Stimulated activated CD8-positive, alpha-beta memory T cell treated with anti-CD3 and anti-CD28 coated beads, Interleukin-2, amount 100 ng/mL, for 48 hours (primary cell): ENCODE measurements around the gene CLCA2.

Experiments
- DNase-seq, 2 donors: peaks; one replicate each; pipeline ENCODE4 v3.0.0-alpha.2; 2020; ENCODE audit warnings: low read depth in 2 of 2

CLCA2 gene

DNA sequence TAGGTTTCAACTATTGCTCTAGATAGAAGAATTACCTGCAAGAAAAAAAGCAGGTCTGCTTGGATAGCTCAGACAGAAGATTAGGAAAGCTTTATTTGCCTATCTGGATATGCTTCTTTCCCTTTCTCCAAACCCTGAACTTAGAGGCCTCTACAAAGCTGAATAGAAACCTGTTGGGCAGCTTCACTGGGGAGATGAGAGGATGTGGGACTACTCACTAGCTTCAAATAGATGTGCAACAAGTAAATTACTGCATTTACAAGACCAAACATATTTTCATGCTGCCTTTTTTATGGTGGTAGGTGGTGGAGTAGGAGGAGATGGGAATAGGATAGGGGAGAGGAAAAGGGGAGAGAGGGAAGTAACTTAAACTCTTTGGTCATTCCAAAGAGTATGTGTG lies 6.4 kb downstream of the CLCA2 start:
- DNase-seq, result no peak

DNA sequence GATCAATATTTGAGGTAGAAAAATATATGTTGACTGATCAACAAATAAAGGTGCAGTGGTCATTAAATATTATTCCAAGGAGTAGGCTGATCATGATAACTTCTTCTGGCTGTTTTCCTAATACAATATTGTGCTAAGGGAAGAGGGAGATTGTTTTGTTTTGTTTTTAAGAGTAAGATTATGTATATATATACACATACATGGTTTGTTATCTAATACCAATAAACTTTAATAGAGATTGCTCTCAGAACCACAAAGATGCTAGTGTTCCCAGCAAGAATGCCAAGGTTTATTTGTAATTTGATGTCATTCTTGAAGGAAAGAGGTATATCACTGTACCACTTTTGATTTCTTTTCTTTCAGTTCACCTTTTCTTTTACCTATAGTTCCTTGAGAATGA lies 10.1 kb downstream of the CLCA2 start:
- no peak for DNase-seq

DNA sequence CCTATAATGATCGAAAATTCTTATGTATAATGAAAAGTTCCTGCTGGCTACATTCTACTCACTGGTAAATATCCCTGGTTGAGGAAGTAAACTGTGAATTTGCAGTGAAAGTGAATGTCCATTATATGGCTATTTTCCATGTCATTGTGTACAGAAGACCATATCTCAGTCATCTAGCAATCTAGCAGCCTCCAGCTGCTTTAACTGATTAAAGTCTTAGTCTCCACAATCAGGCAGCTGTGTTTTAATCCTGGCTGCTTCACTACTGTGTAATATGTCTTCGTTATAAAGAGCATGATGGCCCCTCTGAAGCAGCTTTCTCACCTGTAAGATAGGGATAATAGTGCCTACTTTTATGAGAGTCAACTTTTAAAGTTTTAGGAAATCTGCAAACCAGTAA lies 11.4 kb downstream of the CLCA2 start:
- DNase-seq, result no peak

DNA sequence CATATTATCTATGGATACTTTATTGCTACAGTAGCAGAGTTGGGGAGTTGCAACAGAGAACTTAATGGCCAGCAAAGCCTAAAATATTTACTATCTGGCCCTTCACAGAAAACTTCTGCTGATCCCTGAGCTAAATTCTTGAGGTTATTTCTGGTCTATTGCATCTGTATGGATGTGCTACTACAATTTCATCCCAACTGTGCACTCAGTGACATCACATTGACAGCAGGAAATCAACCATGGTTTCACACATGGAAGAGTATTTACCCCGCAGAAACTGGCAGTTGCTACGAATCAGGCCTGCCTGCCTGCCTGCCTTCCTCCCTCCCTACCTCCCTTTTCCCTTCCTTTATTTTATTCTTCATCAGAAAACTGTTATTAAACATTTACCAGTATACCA lies 12.1 kb downstream of the CLCA2 start:
- DNase-seq, result no peak

DNA sequence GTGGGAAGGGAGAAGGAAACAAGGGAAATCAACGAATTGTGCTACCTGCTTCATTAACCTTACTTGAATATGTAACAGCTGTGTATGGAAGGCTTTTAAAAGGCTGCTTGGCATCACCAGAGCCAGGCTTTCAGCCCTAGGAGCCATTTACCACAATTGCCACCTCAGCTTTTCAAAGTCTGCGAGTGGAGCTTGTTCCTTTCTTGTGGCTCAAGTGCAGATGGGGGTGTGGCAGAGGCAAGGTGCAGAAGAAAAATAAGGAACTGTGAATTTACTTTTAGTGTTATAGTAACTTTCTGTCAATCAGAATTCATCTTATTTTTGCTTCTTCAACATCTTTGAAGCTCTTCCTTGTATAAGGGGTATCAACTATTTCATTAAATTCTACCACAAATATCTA lies 17.6 kb downstream of the CLCA2 start:
- DNase-seq, result no peak

DNA sequence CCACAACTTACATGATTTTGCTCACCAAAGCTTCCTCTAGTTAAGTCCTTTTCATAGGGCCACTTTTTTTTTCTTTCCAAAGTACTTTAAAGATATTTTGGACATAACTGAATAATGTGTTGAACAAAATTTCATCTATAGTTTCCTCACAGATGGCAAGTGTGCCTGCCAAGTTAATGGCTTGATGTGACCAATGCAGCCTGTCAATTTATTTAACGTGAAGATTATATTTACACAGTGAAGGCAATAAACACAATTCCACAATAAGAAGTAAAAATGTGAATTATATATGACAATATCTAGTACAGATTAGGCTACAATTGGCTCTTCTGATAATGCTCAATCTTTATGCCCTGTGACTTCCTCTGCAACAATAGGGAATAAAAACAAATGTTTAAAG lies 18.0 kb downstream of the CLCA2 start:
- no peak for DNase-seq

DNA sequence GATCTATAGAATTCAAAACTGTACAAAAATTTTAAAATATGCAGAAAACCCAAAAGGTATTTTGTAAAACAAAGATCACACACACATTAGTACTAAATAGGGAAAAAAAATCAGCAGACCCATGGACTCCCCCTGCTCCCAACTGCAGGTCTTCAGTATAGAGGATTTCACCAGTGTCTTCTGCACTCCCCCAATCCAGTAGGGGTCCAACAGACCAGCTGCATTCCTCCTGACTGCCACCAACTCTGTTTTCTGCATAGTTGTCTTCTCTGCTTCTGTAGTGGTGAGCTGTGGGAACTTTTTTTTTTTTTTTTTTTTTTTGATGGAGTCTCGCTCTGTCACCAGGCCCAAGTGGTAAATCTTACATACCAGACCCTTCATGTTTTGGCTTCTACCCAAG lies 21.9 kb downstream of the CLCA2 start:
- no peak for DNase-seq

DNA sequence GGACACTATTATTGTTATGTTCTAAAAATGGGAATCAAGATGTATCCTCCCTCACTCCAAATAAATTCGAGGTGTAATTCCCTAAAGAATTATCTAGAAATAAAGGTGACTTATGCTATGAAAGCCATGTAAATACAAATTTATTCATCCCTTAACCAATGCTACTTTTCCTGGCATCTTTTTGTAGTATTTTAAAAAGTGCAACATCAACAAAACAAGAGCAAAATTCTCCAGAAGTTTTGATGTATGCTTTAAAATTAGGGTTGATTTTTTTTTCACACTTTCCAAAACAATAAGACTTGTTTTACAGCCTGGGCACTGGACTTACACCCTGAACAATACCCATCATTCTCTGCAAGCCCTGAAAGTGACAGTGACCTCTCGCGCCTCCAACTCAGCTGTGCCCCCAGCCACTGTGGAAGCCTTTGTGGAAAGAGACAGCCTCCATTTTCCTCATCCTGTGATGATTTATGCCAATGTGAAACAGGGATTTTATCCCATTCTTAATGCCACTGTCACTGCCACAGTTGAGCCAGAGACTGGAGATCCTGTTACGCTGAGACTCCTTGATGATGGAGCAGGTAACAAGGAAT lies 23.3 kb downstream of the CLCA2 start:
- no peak for DNase-seq

DNA sequence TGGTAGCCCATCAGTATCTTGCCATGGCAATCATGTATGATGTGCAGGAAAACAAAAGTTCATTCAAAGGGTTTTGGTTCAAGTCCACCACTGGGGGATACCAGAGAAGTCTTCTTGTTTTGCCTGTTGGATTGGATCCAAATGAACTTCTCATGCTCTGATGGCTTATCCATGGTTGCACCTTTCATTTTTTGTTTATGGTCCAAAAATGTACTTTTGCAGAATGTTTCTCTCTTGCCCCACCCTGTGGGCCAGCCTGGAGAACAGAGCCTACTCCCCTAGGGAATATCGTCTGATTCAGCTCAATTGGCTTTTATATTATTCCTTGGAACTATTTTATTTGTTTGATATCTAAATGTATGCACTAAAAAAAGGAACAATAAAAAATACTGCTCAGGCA lies 24.7 kb downstream of the CLCA2 start:
- no peak for DNase-seq

DNA sequence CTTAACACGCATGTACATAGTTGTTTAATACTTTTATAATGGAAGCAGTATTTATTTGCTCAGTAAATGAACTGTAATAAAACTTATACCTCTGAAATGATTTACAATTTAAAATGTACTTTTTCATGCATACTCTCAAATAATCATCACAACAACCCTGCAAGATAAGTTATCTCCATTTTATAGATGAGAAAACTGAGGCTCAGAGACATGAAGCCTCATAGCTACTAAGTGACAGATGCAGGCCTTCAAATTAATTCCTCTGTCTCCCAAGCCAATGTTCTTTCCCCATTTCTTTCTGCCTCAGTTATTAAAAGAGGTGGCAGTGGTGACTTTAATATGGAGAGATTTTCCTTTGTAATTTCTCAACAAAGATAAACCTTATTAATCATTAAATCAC lies 25.1 kb downstream of the CLCA2 start:
- no peak for DNase-seq

DNA sequence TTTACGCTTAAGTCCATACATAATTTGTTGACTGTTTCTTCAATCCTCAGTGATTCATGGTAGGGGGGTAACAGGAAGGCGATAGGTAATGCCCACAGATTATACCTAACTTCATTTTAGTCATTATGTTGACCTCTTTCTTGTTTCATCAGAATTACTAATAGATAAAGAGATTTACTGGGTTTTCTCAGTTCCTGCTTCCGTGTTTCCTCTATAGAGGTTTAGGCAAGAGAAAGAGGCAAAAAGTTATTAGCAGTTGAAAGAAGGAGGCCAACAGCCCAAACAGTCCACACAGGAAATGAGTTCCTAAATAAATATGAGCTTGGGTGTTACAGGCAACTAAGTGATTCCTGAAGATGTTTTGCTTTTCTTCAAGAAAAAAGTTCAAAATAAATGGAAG lies 26.9 kb downstream of the CLCA2 start:
- no peak for DNase-seq

DNA sequence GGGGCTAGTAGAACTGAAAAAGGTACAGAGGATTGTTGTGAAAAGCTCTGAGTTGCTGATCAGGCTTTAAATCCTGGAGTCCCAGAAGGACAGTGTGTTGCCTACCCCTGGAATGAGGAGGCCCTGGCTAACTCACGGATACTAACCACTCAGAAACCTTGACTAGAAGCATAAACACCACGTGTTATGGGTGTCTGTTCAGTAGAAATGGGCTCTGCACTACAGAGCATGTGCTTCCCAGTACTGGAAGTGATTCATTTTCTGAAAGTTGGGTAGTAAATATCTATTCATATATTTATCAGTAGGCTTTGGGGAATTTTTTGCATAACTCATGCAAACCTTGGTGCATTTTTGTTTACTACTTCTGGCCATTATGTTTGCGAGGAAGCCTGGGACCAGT lies 29.7 kb downstream of the CLCA2 start:
- DNase-seq, result no peak

DNA sequence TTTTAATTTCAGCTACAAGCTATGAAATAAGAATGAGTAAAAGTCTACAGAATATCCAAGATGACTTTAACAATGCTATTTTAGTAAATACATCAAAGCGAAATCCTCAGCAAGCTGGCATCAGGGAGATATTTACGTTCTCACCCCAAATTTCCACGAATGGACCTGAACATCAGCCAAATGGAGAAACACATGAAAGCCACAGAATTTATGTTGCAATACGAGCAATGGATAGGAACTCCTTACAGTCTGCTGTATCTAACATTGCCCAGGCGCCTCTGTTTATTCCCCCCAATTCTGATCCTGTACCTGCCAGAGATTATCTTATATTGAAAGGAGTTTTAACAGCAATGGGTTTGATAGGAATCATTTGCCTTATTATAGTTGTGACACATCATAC lies 31.1 kb downstream of the CLCA2 start:
- DNase-seq, result no peak

DNA sequence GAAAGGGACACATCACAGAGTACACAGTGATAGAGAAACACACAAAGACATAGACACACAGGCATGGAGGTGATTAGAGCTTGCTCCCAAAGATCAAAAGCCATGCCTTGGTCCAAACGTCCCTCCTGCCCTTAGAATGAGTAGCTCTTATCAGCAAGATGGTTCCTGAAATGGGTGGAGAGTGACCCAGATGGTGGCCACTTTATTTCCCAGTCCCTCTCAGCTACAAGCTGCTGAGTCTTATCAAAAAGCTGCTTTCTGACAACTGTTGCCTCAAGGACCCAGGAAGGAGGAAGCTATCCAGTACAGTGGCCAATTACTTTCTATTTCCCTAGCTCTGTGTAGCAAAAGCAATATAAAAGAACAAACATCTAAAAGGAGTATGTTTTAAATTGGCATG lies 37.0 kb downstream of the CLCA2 start:
- DNase-seq, result no peak

DNA sequence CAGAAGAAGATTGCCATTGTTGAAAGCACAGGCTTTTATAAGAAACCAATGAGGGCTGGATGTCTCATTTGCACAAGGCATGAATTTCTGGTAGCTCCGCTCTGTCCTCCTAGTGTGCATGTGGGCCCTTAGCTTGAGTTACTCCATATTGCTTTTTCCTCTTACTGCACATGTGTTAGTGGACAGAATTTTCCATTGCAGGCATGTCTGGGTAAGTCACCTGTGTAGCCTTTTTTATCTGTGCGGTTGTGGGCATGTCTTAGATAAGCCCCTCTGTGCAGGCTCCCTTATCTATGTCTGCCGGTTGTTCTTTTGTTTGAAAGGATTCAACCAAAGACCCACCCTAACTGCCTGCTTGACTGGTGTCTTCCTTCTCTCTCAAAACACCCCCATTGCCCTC lies 37.5 kb downstream of the CLCA2 start:
- no peak for DNase-seq

DNA sequence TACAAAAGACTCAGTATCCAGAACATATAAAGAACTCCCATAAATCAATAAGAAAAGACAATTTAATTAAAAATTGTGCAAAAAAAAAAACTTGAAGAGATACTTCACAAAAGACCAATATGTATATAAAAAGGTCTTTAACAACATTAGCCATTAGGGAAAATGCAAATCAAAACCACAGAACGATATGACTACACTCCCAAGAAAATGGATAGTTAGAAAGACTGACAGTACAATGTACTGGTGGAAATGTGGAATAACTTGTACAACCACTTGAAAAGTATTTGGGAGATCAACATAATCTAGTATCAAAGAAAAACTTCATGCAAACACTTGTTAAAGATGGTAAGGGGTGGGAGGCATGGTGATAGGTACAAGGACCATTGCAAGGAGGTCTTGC lies 40.8 kb downstream of the CLCA2 start:
- no peak for DNase-seq

DNA sequence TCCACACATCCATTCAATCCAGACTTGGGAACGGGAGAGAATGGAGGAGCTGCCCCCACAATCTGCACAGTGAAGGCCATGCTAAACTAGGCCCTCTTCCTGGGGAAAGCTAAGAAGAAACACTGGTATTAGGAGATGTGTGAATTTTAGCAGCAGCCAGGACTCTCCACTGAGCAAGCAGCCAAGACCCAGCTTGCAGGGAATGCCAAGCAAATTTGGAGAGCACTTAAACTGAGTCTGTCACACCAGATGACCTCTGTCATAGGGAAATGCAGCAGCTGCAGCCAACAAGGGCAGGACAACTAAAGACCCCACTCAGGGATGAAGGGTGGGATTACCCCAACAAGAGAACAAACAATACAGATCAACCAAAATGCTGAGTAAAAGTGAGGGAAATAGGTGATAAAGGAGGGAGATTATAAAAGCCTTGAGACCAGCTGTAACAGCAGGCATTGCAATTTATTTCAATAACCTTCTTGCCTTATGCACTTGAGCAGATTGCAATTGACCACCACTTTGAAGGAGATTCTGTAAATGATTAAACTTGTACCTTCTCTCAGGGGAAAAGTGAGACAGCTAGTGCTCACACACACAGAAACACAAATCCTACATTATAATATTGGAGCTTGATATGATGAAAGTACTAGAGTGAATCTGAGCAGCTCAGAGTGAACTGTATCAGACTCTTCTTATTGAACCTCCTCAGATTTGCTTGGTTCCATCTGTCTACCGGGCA lies 42.3 kb downstream of the CLCA2 start:
- DNase-seq, result no peak

DNA sequence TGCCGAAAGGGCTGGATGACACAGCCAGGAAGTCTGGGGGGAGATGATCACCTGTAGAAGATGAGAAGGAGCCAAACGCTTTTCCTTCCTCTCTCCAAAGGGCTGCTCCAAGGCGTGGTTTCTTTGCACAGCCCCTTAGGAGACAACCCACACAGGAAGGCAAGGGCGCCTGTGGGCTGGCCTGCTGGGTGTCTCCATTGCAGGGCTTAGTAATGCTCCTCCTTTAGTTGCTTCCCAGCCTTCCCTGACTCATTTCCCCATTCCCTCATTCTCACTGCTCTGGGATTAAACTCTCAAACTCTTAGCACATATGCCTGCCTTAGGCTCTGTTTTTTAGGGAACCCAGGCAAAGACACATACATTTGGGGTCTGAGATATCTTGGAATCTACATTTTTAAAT lies 43.0 kb downstream of the CLCA2 start:
- no peak for DNase-seq

DNA sequence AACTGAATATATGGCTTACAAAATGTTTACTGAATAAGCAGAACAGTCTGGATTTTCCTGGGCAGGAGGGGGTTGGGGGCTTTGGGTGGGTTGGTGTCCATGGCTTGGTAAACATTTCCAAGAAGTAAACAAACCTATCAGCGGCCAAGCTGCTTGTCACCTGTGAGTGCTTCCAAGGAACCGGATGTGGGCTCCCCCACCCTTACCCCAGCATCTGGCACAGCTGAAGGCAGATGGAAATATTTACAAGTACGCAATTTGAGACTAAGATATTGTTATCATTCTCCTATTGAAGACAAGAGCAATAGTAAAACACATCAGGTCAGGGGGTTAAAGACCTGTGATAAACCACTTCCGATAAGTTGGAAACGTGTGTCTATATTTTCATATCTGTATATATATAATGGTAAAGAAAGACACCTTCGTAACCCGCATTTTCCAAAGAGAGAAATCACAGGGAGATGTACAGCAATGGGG lies 44.6 kb downstream of the CLCA2 start, which contains the start of gene CLCA1:
CLCA1 (plus strand) TSS at position 427 of the 477 bp plus-strand sequence; CDS start at position 472, 45 bp downstream.
- DNase-seq, result no peak

DNA sequence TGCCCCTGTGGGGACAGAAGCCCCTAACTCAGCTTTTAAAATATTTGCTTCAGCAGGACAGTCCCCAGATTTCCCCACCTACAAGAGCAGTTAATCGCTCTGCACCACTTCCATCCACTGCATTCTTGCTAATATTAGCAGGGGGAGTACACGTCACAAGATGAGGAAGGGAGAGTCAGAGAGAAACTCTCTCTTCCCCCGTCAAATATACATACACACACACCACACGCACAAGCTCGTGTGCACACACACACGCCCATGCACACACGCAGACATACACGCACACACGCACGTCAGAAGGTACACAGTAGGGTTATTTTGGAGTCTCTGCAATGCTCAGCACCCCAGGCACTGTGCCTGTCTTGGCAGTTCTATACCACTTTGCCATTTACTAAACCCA lies 46.9 kb downstream of the CLCA2 start:
- DNase-seq, result no peak

DNA sequence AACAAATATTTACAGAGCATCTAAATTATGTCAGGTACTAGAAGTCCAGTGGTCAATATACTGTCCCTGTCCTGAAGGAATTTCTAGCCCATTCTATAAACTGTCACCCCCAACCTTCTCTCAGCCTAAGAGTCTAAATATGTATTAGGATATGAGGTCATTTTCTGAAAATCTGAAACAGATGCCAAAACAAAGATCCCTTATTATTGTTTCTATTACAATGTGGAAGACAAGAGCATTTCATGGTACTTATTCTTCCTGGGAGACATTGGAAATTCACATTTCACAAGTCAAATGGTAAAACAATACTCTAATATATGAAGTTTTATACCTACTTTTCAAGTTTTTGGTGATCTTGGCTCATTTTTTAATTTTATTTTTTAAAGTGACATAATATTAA lies 47.3 kb downstream of the CLCA2 start:
- DNase-seq, result no peak

DNA sequence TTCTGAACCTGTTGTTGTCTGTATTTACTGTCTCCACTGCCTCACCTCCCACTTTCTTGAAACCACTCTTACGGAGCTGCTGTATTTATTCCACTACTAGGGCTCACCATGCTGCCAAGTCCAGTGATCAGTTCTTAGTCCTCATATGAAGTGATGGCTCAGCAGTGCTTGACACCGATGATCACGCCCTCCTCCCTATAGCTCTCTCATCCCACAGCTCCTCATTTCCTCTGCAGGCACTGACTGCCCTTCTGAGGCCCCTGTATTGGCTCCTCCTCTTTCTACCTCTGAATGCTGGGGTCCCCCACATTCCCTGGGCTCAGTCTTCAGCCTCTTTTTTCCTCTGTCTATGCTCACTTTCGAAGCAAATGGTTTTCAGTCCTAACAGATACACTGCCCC lies 48.2 kb downstream of the CLCA2 start:
- DNase-seq, result no peak

DNA sequence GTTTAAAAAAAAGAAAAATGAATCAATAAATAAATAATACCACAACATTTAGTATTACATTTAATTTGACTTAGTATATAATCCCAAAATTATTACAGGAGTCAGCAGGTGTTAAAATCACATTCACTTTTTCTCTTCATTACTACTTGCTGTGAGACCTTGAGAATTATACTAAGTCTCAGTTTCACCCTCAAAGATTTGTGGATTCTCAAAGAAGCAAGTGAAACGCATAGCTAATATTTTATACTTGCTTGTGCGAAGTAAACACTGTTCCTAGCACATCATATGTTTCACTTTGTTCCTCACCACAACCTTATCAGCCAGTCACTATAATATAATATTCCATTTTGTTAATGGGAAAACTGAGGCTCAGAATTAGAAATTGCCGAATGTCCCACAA lies 48.8 kb downstream of the CLCA2 start:
- DNase-seq, result no peak

DNA sequence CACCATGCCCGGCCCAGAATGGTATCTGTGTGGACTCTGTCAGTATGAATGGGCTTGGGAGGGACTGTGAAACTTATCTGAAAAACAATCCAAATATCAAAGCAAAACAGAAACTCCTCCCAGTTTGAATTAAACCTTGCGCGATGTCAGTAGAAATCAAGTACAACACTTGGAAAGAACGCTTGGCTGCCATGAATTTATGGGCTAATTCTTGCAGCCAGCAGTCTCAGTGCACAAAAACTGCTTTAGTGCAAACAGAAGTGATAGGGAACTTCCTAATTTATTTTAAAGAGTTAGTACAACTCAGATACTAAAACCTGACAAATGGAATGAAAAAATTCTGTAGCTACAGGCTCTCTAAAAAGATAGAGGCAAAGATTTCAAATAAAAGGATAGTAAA lies 53.3 kb downstream of the CLCA2 start:
- DNase-seq, result no peak
